MM.1S (cell line): ENCODE measurements around the gene JMJD6.

ENCODE experiments used
- CTCF ChIP-seq: fragments of 300-600 bp; sonication (generic); IDR thresholded peaks from 2 replicates; pipeline ENCODE4 v1.5.1; 2016; ENCODE audit warnings: antibody characterized with exemption, low read length, mixed read lengths
- EZH2 ChIP-seq: fragments of 300-600 bp; sonication (generic); optimal IDR thresholded peaks from 2 replicates; pipeline ENCODE3; 2017; ENCODE audit warnings: low read depth, mild to moderate bottlenecking, antibody characterized with exemption, low read length, mixed read lengths

- no peak for TF ChIP-seq CTCF
- TF ChIP-seq EZH2, result no peak
These were observed 55.1 kb downstream of the JMJD6 start for GRCh38 chr17:76671123-76671911.
